ENCODE data around the gene CLPX.
"Not testable (repeated sequence)": the region's sequence is repeated elsewhere in the genome, so short reads cannot be mapped to it uniquely, and the experiment has no call there.

Gene CLPX

DNA sequence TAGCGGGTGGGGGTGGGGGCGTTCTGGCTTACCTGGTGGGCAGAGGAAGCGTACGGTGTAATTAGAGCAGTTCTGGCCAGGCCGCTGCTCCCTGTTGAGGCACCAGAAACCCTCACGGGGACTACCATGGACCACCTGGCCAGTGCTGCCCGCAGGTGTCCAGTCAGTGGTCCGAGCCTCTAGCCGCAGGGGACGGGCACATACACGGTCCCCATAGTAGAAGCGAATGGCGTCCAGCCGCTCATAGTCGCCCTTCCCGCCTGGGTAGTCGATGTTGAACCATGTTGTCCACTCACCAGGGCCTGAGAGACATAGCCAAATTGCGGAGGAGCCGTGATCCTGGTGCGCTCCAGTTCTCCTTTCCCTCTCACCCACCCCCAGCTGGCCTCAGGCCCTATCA lies 21.6 kb upstream of the CLPX start:
- no peak for DNase-seq (ENCODE audit: low spot score)

DNA sequence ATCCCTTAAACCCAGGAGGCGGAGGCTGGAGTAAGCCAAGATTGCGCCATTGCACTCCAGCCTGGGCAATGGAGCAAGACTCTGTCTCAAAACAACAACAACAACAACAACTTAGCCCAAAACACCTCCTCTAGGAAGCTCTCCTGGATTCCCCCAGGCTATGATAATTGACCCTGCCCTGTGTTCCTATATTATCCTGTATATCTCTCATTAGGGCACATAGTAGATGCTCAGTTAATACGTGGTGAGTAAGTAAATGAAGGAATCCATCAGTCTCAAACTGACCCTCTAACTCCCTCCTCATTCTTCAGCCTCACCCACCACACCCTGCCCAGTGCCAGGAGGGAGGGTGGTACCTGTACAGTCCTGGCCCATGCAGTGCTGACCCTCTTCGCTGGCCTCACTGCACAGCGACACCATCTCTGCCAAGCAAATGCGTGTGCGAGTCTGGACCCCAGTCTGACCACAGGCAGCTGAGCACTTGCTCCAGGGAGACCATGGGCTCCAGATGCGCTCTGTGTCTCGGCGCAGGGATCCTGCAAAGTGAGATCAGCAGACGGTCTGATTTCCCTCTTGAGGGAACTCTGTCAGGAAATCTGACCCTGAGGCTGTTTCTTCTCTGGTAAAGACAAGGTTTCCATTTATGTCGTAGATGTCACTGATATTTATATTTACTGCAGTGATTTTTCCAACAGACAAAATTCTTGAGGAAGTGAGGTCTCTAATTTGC lies 20.0 kb upstream of the CLPX start:
- DNase-seq (ENCODE audit: low spot score): no peak

DNA sequence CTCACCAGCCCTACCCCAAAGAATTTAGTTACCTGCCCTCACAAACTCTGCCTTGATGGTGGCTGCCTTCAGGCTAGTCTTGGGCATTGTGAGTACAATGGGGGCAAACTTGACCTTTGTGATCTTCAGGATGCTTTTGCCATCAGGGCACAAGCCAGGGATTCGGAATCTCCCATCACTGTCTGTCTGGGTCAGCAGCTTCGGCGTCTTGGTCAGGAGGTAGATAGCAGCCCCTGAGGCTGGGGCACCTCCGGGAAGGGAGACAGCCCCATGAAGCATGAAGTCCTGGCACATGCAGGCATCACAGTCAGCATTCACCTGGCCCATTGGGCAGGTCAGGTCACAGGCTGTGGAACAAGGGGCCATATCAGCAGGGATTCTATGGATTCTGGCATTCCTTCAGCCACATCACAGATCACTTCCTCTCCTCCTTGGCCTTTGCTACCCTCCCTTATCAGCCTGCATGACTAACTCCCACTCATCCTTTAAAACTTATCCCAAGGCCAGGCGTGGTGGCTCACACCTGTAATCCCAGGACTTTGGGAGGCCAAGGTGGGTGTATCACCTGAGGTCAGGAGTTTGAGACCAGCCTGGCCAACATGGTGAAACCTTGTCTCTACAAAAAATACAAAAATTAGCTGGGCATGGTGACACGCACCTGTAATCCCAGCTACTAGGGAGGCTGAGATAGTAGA lies 19.2 kb upstream of the CLPX start:
- no peak for DNase-seq (ENCODE audit: low spot score)

DNA sequence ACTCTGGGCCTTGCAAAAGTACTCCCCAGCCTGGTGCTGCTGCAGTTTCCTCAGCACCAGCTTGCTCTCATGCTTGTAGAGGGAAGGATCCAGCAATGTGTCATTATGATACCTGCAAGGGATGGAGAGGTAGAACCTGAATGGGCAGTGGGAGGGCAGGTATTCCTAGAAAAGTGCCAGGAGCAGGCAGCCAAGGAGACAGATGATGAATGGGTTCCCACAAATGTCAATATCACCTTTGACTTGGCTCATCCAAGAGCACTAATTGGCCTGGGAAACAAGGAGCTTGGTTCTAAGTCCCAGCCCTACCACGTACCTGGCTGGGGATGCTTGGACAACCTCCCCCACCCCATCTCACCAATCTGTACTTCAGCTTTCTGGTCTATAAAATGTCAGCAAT lies 16.8 kb upstream of the CLPX start:
- DNase-seq (ENCODE audit: low spot score): no peak

DNA sequence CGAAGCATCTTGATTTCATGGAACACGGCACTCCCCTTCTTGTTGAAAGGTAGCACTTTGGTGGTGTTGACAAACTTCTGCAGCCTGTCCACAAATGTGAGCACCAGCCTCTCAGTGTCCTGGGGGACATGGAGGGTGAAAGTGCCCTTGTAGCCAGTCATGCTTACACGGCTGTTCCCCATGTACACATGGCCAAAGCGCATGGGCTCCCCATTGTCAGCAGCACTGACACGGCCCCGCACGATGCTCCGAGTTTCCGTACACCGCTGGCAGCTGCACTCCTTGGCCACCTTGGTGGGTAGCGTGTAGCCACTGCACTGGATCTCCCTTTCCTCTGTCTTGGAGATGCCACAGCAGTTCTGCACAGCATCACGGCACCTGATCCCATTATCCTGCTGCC lies 13.4 kb upstream of the CLPX start:
- DNase-seq (ENCODE audit: low spot score): no peak

- DNase-seq (ENCODE audit: low spot score): no peak
These were observed 12.1 kb upstream of the CLPX start for GRCh38 chr15:65197337-65197645.

DNA sequence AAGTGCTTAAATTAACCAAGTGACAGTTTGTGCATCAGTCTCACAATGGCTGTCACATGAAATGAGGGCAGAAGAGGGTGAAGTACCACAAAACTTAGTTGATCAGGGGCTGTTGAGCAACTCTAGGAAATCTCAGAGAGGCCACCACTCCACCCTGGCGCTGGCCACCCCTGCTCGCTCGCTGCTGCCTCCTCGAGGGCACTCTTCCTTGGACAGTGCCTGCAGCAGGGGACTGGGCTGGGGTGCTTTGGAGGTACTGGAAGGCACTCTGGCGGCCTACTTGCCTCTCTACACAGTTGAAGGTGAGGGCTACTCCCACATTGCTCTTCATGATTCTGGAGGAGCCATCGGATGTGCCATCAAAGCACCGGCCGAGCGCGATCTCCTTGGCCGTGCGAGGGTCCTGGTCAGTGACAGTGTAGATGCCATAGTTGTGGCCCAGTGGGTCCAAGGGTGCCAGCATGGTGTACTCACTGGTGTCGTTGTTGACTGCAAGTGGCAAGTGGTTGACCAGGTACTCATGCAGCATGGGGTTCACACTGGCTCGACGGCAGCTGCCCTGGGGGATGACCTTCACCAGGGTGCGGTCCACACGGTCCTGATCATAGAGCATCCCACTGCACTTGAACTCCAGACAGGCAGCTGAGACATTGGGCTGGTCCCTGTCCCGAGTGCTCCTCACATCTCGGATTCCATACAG lies 11.6 kb upstream of the CLPX start:
- no peak for DNase-seq (ENCODE audit: low spot score)

GRCh38 chr15:65195548-65195923 lies 10.4 kb upstream of the CLPX start:
- no peak for DNase-seq (ENCODE audit: low spot score)

DNA sequence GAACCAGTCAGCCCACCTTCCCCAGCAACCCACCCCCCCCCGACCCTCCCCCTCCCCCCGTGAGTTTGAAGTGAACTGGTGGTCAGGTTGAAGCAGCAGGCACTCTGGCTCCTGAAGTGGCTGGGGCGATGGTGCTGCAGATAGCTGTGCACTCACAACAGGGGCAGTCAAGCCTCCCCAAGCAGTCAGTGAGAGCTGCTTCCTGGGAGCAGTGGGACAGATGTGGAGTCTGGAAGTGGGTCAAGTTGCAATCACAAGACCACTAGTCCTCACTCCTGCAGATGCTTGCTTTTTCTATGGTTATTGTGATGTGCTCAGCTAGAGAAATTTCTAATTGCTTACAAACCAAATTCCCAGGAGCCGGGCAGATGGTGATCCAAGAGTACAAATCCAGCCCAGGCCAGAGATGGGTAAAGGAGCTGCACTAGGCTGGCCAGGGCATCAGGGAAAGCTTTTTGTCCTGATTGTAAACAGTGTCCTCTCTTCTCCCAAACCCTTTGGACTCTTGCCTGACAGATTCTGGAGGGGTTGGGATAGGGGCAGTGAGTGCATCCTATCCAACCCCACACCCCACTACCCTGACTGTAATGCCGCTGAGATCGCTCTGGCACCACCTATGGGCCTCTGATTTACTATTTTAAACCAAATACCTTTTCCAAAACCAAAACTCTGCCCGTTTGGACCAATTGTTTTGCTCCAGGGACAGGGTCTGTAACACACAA lies 9.8 kb upstream of the CLPX start:
- no peak for DNase-seq (ENCODE audit: low spot score)

- peak; percentile 35 for DNase-seq (ENCODE audit: low spot score)
These were observed 6.9 kb upstream of the CLPX start for GRCh38 chr15:65192016-65192415.

- peak; percentile 68 for DNase-seq (ENCODE audit: low spot score)
These were observed 4.1 kb upstream of the CLPX start for GRCh38 chr15:65189102-65189740.

DNA sequence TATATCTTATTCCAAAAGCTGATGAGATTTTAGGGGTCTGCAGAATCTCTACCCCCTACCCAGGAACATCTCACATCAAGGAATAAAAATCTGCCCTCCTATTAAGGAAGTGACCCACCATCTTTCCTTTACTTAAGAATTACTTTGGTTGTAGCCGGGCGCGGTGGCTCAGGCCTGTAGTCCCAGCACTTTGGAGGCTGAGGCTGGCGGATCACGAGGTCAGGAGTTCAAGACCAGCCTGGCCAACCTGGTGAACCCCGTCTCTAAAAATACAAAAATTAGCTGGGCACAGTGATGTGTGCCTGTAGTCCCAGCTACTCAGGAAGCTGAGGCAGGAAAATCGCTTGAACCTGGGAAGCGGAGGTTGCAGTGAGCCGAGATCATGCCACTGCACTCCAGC lies 3.3 kb upstream of the CLPX start:
- DNase-seq (ENCODE audit: low spot score): not testable (repeated sequence)

GRCh38 chr15:65184305-65184867 lies 756 bp downstream of the CLPX start:
- DNase-seq (ENCODE audit: low spot score): peak; percentile 57

DNA sequence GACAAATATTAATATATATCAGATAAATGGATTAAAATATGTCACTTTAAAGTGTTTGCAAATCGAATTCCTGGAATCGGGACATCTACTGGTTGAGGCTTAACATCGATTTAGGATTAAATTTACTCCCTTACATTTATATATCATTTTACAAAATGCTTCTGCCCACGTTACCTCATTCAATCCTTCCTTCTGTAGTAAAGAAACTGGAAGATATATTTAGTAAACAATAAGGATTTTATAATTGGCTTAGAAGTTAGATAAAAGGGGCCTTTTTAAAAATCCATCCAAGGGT lies 1.3 kb downstream of the CLPX start:
- DNase-seq (ENCODE audit: low spot score): no peak

GRCh38 chr15:65182538-65182937 lies 2.6 kb downstream of the CLPX start:
- DNase-seq (ENCODE audit: low spot score): no peak

DNA sequence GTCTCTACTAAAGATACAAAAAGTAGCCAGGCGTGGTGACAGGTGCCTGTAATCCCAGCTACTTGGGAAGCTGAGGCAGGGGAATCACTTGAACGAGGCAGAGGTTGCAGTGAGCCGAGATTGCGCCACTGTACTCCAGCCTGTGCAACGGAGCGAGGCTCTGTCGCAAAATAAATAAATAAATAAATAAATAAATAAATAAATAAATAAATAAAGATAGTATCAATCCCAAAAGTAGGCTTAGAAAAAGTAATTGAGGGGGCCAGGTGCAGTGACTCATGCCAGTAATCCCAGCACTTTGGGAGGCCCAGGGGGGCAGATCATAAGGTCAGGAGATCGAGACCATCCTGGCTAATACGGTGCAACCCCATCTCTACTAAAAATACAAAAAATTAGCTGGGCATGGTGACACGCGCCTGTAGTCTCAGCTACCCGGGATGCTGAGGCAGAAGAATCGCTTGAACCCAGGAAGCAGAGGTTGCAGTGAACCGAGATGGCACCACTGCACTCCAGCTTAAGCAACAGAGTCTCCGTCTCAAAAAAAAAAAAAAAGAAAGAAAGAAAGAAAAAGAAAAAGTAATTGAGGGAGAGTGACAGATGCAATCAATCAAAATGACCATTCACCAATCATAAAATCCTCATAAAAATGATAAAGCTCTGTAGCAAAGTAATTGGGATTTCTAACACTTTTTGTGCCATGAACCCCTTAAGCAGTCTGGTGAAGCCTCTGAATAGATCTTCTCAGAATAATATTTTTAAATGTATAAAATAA lies 3.4 kb downstream of the CLPX start:
- not testable (repeated sequence) for DNase-seq (ENCODE audit: low spot score)

DNA sequence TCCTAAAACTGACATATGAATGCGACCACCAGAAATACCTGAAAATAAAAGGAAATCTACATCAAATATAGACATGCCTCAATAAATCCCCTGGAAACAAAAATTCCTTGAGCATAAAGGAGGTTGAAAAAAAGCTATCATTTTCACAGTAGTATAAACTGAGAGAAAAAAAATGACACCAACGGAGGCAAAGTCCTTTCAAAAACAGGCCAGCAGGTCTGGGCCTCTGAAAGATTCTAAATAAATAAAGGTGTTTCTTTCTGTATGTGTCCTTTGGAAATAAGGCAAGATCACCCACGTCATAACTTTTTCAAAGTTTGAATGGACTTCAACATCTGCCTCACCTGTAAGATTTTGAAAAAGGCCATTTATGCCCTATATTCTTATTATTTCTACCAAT lies 5.0 kb downstream of the CLPX start:
- no peak for DNase-seq (ENCODE audit: low spot score)

DNA sequence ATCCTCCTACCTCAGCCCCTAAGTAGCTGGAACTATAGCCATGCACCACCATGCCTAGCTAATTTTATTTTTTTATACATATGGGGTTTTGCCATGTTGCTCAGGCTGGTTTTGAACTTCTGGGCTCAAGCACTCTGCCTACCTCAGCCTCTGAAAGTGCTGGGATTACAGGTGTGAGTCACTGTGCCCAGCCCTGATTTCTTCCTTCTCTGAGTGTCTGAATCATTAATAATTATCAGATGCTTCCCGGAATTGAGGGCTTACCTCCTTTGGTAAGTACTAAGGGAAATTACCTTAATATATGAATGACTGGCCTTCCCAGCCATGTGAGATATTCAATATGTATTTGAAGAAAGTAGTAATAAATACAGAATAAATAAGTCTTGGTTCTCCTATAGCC lies 7.2 kb downstream of the CLPX start:
- no peak for DNase-seq (ENCODE audit: low spot score)

DNA sequence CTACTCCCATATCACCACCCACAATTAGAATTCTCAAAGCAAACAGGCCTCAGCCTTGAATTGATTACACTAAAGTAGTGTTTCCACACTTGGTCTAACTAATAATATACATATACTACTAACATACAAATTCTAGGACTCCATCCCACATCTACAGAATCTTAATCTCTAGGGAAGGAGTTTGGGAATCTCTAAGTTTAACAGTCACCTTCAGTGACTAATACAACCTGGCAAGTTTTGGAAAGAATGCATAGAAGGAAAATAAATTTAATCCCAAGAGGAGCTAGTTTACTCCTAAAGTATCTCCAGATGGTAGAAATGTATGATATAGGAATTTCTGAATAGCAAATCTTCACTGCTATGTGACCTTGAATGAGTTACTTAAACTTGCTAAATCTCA lies 9.1 kb downstream of the CLPX start:
- no peak for DNase-seq (ENCODE audit: low spot score)

GRCh38 chr15:65175511-65175910 lies 9.6 kb downstream of the CLPX start:
- no peak for DNase-seq (ENCODE audit: low spot score)

- no peak for DNase-seq (ENCODE audit: low spot score)
These were observed 10.6 kb downstream of the CLPX start for GRCh38 chr15:65174509-65174908.

All from hepatic stellate cell (primary cell).